ENCODE measurements around the gene VDR.

- TF ChIP-seq, protein P1, sequence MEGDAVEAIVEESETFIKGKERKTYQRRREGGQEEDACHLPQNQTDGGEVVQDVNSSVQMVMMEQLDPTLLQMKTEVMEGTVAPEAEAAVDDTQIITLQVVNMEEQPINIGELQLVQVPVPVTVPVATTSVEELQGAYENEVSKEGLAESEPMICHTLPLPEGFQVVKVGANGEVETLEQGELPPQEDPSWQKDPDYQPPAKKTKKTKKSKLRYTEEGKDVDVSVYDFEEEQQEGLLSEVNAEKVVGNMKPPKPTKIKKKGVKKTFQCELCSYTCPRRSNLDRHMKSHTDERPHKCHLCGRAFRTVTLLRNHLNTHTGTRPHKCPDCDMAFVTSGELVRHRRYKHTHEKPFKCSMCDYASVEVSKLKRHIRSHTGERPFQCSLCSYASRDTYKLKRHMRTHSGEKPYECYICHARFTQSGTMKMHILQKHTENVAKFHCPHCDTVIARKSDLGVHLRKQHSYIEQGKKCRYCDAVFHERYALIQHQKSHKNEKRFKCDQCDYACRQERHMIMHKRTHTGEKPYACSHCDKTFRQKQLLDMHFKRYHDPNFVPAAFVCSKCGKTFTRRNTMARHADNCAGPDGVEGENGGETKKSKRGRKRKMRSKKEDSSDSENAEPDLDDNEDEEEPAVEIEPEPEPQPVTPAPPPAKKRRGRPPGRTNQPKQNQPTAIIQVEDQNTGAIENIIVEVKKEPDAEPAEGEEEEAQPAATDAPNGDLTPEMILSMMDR (IDR thresholded peaks at IDR 0.05 in 8 of 11, conservative IDR thresholded peaks at IDR 0.05 in 3 of 11): no peak
- TF ChIP-seq POLR2AphosphoS5 (IDR thresholded peaks at IDR 0.05): no peak
These were observed 69.0 kb downstream of the VDR start for GRCh38 chr12:47835831-47836155.

All from spleen (tissue), 7 donors.